Activated CD4-positive, alpha-beta T cell treated with anti-CD3 and anti-CD28 coated beads for 1 hour (primary cell): ENCODE data around the gene DNAJA3.
"Not testable (repeated sequence)": the region's sequence is repeated elsewhere in the genome, so short reads cannot be mapped to it uniquely, and the experiment has no call there.

ENCODE experiments used
- DNase-seq: peaks from one replicate; pipeline ENCODE4 v3.0.0-alpha.2; 2020

The DNAJA3 gene

GRCh38 chr16:4387781-4388180 is 37.9 kb upstream of the DNAJA3 start:
- DNase-seq: no peak

GRCh38 chr16:4388271-4389021 is 37.2 kb upstream of the DNAJA3 start:
- DNase-seq: no peak

- no peak for DNase-seq
Measured at GRCh38 chr16:4389051-4389955, 36.4 kb upstream of the DNAJA3 start.

GRCh38 chr16:4390266-4391260 is 35.1 kb upstream of the DNAJA3 start:
- no peak for DNase-seq

- no peak for DNase-seq
Measured at GRCh38 chr16:4391631-4392381, 33.9 kb upstream of the DNAJA3 start.

GRCh38 chr16:4392382-4393239 is 33.1 kb upstream of the DNAJA3 start:
- DNase-seq: no peak

- DNase-seq: no peak
Measured at GRCh38 chr16:4393240-4393600, 32.4 kb upstream of the DNAJA3 start.

GRCh38 chr16:4393850-4394249 is 31.8 kb upstream of the DNAJA3 start:
- not testable (repeated sequence) for DNase-seq

- no peak for DNase-seq
Measured at GRCh38 chr16:4395055-4395726, 30.5 kb upstream of the DNAJA3 start.

- DNase-seq: no peak
Measured at GRCh38 chr16:4399001-4399730, 26.5 kb upstream of the DNAJA3 start.

GRCh38 chr16:4401094-4401501 is 24.6 kb upstream of the DNAJA3 start:
- DNase-seq: no peak

GRCh38 chr16:4401510-4401909 is 24.2 kb upstream of the DNAJA3 start:
- no peak for DNase-seq

GRCh38 chr16:4402439-4403132 is 23.1 kb upstream of the DNAJA3 start:
- DNase-seq: peak; percentile 50

- no peak for DNase-seq
Measured at GRCh38 chr16:4403133-4403949, 22.3 kb upstream of the DNAJA3 start.

GRCh38 chr16:4404247-4404966 is 21.3 kb upstream of the DNAJA3 start:
- DNase-seq: no peak

GRCh38 chr16:4404967-4405696 is 20.5 kb upstream of the DNAJA3 start:
- DNase-seq: no peak
